ENCODE results near the gene ST7. TPM values are rescaled to one million over a fixed set of nuclear protein-coding genes. Genes with fewer than 3 reads are reported as not detected.

Gene ST7
- total and polyA plus RNA-seq, 2 donors (not counting 3 experiments of a cell fraction or from before 2014, with no cell fraction given) = 18.6 to 24.9 TPM

DNA sequence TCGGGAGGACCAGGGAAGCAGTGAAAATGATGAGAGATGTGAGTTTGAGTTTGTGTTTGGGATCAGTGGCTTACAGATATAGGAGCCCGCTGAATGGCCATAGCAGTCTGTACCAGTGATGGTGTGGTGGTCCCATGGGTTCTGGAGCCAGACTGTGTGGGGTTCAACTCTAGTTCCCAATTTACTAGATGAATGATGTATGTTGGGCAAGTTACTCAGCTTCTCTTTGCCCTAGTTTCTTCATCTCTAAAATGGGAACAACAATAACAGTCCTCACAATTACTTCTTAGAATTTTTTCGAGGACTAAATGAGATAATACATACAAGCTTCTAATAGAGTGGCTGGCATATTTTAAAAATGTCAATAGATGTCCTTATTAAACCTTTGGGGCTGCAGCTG lies 185.2 kb downstream of the ST7 start:
- Histone ChIP-seq H3K27me3 (ENCODE audit: control insufficient read depth in 2 of 2, insufficient read depth in 2 of 2, low read length in 2 of 2) (no peaks in the 10 kb centered on the region), H3K4me2 (ENCODE audit: insufficient read depth, low read length) (no peak overlapping the region), H3K36me3 (ENCODE audit: control insufficient read depth in 2 of 2, extremely low read depth in 1 of 2, insufficient read depth in 2 of 2, low read length in 2 of 2) (peaks cover 0 to 2% of the 10 kb centered on the region in 2 experiments), H3K27ac (ENCODE audit: insufficient read depth, low read depth, low read length) (no peak overlapping the region), H3K4me1 (ENCODE audit: control insufficient read depth, extremely low read depth, insufficient read depth, low read length) (peaks cover 19% of the 10 kb centered on the region), H2AFZ (ENCODE audit: low read depth, low read length) (no peak overlapping the region), H3K79me2 (ENCODE audit: control insufficient read depth, insufficient read depth, low read length) (no peaks in the 10 kb centered on the region), H3K4me3 (replicated peaks in 1 of 3; ENCODE audit: insufficient read depth in 1 of 3, low read depth in 1 of 3, low read length in 3 of 3) (no peak overlapping the region), H3K9me1 (replicated peaks; ENCODE audit: control insufficient read depth, extremely low read depth, insufficient read depth, low read length) (no peaks in the 10 kb centered on the region), H3K9ac (replicated peaks; ENCODE audit: extremely low read depth, insufficient read depth, low read length) (no peak overlapping the region), H4K20me1 (replicated peaks; ENCODE audit: control insufficient read depth, extremely low read depth, insufficient read depth, low read length) (no peaks in the 10 kb centered on the region), H3K9me3 (replicated peaks; ENCODE audit: control insufficient read depth, insufficient read depth, low read length) (no peaks in the 10 kb centered on the region)
- dilution Hi-C loops (cut with MboI; ENCODE audit: extremely low pct_ligation_motif_present, low sequenced_read_pairs) = no loop called here
- no peak for FAIRE-seq
- no peak for DNase-seq (ENCODE audit: low read depth, low spot score)
- CTCF ChIA-PET = interaction anchor here (1.5 to 1.7 kb wide), 2 partner anchors 11 to 74 kb away, joined by 3 read pairs; no protein-coding TSS in a partner anchor
- TF ChIP-seq, protein P1, sequence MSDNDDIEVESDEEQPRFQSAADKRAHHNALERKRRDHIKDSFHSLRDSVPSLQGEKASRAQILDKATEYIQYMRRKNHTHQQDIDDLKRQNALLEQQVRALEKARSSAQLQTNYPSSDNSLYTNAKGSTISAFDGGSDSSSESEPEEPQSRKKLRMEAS (IDR thresholded peaks at IDR 0.05; ENCODE audit: insufficient read depth, insufficient read length) = no peak
- TF ChIP-seq JUN (IDR thresholded peaks at IDR 0.05; ENCODE audit: borderline replicate concordance, insufficient read depth, insufficient read length, low read depth) (no peak), POLR2A (IDR thresholded peaks at IDR 0.05; ENCODE audit: low read depth, low read length) (no peak), EZH2 (IDR thresholded peaks at IDR 0.05; ENCODE audit: borderline replicate concordance, low read depth, low read length, severe bottlenecking) (no peak), FOS (IDR thresholded peaks at IDR 0.05; ENCODE audit: borderline replicate concordance, insufficient read depth, low read length) (no peak), POLR2AphosphoS5 (IDR thresholded peaks at IDR 0.05; ENCODE audit: insufficient read depth, low read depth, low read length) (no peak), MYC (IDR thresholded peaks at IDR 0.05; ENCODE audit: low read depth, low read length) (no peak), GATA2 (IDR thresholded peaks at IDR 0.05; ENCODE audit: insufficient read depth, insufficient read length, low read depth, low read length) (no peak)
- TF ChIP-seq, protein P2, sequence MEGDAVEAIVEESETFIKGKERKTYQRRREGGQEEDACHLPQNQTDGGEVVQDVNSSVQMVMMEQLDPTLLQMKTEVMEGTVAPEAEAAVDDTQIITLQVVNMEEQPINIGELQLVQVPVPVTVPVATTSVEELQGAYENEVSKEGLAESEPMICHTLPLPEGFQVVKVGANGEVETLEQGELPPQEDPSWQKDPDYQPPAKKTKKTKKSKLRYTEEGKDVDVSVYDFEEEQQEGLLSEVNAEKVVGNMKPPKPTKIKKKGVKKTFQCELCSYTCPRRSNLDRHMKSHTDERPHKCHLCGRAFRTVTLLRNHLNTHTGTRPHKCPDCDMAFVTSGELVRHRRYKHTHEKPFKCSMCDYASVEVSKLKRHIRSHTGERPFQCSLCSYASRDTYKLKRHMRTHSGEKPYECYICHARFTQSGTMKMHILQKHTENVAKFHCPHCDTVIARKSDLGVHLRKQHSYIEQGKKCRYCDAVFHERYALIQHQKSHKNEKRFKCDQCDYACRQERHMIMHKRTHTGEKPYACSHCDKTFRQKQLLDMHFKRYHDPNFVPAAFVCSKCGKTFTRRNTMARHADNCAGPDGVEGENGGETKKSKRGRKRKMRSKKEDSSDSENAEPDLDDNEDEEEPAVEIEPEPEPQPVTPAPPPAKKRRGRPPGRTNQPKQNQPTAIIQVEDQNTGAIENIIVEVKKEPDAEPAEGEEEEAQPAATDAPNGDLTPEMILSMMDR (IDR thresholded peaks at IDR 0.05; ENCODE audit: extremely low read depth in 1 of 2, insufficient read depth in 1 of 2, low read depth in 1 of 2, low read length in 2 of 2) = no peak
- intact Hi-C loops (cut with micrococcal nuclease) = loop anchor here (10.0 kb wide), 1 partner anchor 246 kb away; no protein-coding TSS in a partner anchor
- POLR2A ChIA-PET = no interaction called here
- no TSS peak for BruUV-seq (replicated peaks)

All from endothelial cell of umbilical vein (primary cell).